ENCODE measurements around the gene STK32B.
A peak's percentile ranks its signal among the peaks of the same experiment; 100 is the strongest.

The STK32B gene

DNA sequence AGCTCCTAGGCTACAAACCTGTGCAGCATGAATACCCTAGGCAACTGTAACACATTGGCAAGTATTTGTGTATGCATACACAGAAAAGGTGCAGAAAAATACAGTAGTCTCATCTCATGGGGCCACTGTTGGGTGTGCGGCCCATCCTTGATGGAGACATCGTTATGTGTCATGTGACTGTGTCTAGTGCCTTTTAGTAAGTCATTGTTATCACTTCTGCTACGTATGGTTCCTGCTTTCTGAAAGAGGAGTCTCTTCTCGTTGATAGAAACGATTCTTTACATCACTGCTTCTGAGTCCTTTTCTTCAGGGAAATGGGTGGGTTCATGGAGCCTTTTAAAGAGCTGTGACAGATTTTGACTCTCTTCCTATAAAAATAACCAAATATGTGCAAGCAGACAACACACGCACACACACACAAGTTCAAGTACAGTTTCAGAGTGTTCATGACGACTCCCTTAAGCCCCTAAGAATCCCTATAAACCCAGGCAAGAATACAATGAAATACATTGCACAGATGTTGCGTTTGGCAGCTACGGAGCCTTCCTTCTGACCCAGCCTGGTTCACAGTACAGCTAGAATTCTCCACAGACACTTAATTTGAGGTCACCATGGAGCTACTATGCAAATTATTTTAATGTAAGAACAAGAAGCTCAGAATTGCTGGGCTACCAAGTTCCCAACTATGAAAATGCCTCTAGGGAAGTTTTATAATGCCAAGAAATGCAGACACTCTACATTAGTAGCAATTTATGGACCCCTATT is 10.2 kb upstream of the STK32B start:
- Histone ChIP-seq H3K27ac (ENCODE audit: low read depth, low read length) (no peak overlapping the region), H3K4me1 (ENCODE audit: control insufficient read depth in 1 of 2, insufficient read depth in 2 of 2, low read length in 2 of 2) (peaks cover 4 to 7% of the 10 kb centered on the region in 2 donors), H3K9me3 (ENCODE audit: control insufficient read depth in 1 of 2, low read length in 2 of 2) (no peaks in the 10 kb centered on the region), H3K36me3 (ENCODE audit: control insufficient read depth in 1 of 2, insufficient read depth in 2 of 2, low read length in 2 of 2) (no peaks in the 10 kb centered on the region), H3K9ac (ENCODE audit: low read depth in 1 of 2, low read length in 2 of 2) (no peak overlapping the region), H3K27me3 (ENCODE audit: control insufficient read depth in 1 of 2, insufficient read depth in 2 of 2, low read length in 2 of 2) (no peaks in the 10 kb centered on the region), H3K4me3 (ENCODE audit: low read depth in 1 of 2, low read length in 2 of 2) (no peak overlapping the region)

DNA sequence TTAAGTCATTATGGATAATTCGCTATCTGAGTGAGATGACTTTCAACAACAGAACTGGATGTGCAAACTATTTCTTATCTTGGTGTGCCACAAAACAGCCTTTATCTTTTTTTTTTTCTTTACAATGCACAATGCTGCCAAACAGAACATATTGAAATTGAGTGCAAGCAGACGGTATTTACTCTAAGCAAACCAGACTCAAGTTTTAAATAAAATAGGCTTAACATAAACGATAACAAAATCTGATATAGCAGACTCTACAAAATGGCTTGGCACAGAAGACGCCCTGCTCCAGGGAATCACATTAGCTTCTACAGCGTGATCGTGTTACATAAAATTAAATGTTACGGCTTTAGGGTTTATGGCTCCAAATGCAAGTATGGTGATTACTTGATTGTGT is 9.6 kb upstream of the STK32B start:
- Histone ChIP-seq H3K4me3 (ENCODE audit: low read depth in 1 of 2, low read length in 2 of 2) (no peak overlapping the region), H3K27ac (ENCODE audit: low read depth, low read length) (no peak overlapping the region), H3K27me3 (ENCODE audit: control insufficient read depth in 1 of 2, insufficient read depth in 2 of 2, low read length in 2 of 2) (no peaks in the 10 kb centered on the region), H3K9me3 (ENCODE audit: control insufficient read depth in 1 of 2, low read length in 2 of 2) (no peaks in the 10 kb centered on the region), H3K4me1 (ENCODE audit: control insufficient read depth in 1 of 2, insufficient read depth in 2 of 2, low read length in 2 of 2) (peaks cover 4 to 7% of the 10 kb centered on the region in 2 donors), H3K36me3 (ENCODE audit: control insufficient read depth in 1 of 2, insufficient read depth in 2 of 2, low read length in 2 of 2) (no peaks in the 10 kb centered on the region), H3K9ac (ENCODE audit: low read depth in 1 of 2, low read length in 2 of 2) (no peak overlapping the region)

DNA sequence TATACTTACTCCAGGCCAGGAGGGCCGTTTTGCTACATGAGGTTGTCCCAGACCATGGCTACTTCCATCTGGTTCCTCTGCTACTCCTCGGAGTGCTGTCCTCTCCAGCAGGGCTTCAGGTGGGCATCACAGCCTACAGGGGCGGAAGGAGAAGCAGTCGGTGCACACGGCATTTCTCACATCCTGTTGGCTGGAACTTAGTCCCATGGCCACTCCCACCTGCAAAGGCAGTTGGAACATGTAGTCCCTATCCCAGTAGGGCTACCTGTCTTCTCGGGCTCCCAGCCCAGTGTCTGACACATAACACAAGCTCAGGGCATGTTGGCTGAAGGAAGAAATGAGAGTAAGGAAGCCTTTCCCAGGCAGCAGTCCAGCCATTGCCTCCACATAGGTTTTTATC is 7.7 kb upstream of the STK32B start:
- Histone ChIP-seq H3K4me1 (ENCODE audit: control insufficient read depth in 1 of 2, insufficient read depth in 2 of 2, low read length in 2 of 2) (no peaks in the 10 kb centered on the region), H3K27ac (ENCODE audit: low read depth, low read length) (no peak overlapping the region), H3K4me3 (ENCODE audit: low read depth in 1 of 2, low read length in 2 of 2) (no peak overlapping the region), H3K36me3 (ENCODE audit: control insufficient read depth in 1 of 2, insufficient read depth in 2 of 2, low read length in 2 of 2) (no peaks in the 10 kb centered on the region), H3K9ac (ENCODE audit: low read depth in 1 of 2, low read length in 2 of 2) (no peak overlapping the region), H3K27me3 (ENCODE audit: control insufficient read depth in 1 of 2, insufficient read depth in 2 of 2, low read length in 2 of 2) (no peaks in the 10 kb centered on the region), H3K9me3 (ENCODE audit: control insufficient read depth in 1 of 2, low read length in 2 of 2) (no peaks in the 10 kb centered on the region)

DNA sequence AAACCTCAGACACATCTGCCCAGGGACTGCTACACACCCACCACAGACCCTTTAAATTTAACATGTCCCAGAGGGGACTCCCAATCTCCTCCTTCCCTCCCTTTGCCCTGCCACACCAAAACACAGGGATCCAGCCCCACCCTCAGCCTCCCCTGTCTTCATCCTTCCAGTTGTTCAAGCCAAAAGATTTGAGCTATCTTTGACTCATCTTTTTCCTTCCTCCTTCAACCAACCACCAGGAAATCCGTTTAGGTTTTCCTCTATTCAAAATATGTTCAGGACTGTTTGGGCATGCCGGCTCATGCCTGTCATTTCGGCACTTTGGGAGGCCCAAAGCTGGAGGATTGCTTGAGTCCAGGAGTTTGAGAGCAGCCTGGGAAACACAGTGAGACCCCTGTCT is 6.9 kb upstream of the STK32B start:
- Histone ChIP-seq H3K4me1 (ENCODE audit: control insufficient read depth in 1 of 2, insufficient read depth in 2 of 2, low read length in 2 of 2) (no peaks in the 10 kb centered on the region), H3K4me3 (ENCODE audit: low read depth in 1 of 2, low read length in 2 of 2) (no peak overlapping the region), H3K36me3 (ENCODE audit: control insufficient read depth in 1 of 2, insufficient read depth in 2 of 2, low read length in 2 of 2) (no peaks in the 10 kb centered on the region), H3K27me3 (ENCODE audit: control insufficient read depth in 1 of 2, insufficient read depth in 2 of 2, low read length in 2 of 2) (no peaks in the 10 kb centered on the region), H3K9me3 (ENCODE audit: control insufficient read depth in 1 of 2, low read length in 2 of 2) (no peaks in the 10 kb centered on the region), H3K9ac (ENCODE audit: low read depth in 1 of 2, low read length in 2 of 2) (no peak overlapping the region), H3K27ac (ENCODE audit: low read depth, low read length) (no peak overlapping the region)

DNA sequence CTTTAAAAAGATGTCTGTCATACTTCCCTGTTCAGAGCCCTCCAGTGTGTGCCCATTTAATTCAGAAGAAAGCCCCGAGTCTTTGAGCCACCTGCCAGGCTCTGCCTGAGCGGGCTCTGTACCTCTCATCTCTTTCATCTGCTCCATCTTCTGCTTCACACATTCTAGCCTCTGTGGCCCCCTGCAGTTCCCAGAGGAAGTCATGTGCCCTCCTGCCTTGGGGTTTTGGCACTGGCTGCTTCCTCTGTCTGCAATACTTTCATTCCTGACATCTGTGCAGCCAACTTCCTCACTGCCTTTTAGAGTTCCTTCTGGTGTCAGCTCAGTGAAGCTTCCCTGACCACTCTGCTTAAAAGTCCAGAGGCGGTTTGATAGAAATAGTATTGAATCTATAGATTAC is 6.2 kb upstream of the STK32B start:
- Histone ChIP-seq H3K9me3 (ENCODE audit: control insufficient read depth in 1 of 2, low read length in 2 of 2) (no peaks in the 10 kb centered on the region), H3K36me3 (ENCODE audit: control insufficient read depth in 1 of 2, insufficient read depth in 2 of 2, low read length in 2 of 2) (no peaks in the 10 kb centered on the region), H3K4me1 (ENCODE audit: control insufficient read depth in 1 of 2, insufficient read depth in 2 of 2, low read length in 2 of 2) (no peaks in the 10 kb centered on the region), H3K27ac (ENCODE audit: low read depth, low read length) (no peak overlapping the region), H3K9ac (ENCODE audit: low read depth in 1 of 2, low read length in 2 of 2) (no peak overlapping the region), H3K27me3 (ENCODE audit: control insufficient read depth in 1 of 2, insufficient read depth in 2 of 2, low read length in 2 of 2) (peaks cover 0 to 4% of the 10 kb centered on the region in 2 donors), H3K4me3 (ENCODE audit: low read depth in 1 of 2, low read length in 2 of 2) (no peak overlapping the region)

DNA sequence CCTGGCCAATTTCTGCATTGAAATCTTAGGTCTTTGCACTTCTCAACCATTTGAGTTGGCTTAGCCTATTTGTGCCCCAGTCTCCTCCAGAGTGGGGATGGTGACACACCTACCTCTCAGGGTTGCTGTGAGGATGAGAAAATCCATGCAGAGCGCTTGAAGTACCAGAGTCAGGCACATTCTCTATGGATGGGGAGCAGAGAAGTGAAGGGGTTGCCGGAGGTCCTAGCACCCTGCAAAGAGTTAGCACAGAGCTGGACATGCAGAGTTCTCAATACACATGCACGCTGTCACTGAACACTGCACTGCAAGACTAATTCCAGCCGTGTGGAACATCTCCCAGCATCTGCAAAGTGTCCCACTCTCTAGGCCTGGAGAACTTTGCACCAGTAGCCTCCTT is 2.6 kb upstream of the STK32B start:
- H3K9me3 ChIP-seq (ENCODE audit: control insufficient read depth in 1 of 2, low read length in 2 of 2): no peaks in the 10 kb centered on the region
- no peak overlapping the region for H3K27ac ChIP-seq (ENCODE audit: low read depth, low read length)
- peaks cover 17 to 30% of the 10 kb centered on the region in 2 donors for H3K27me3 ChIP-seq (ENCODE audit: control insufficient read depth in 1 of 2, insufficient read depth in 2 of 2, low read length in 2 of 2)
- H3K4me1 ChIP-seq (ENCODE audit: control insufficient read depth in 1 of 2, insufficient read depth in 2 of 2, low read length in 2 of 2): peaks cover 0 to 13% of the 10 kb centered on the region in 2 donors
- H3K9ac ChIP-seq (ENCODE audit: low read depth in 1 of 2, low read length in 2 of 2): no peak overlapping the region
- no peaks in the 10 kb centered on the region for H3K36me3 ChIP-seq (ENCODE audit: control insufficient read depth in 1 of 2, insufficient read depth in 2 of 2, low read length in 2 of 2)
- H3K4me3 ChIP-seq (ENCODE audit: low read depth in 1 of 2, low read length in 2 of 2): no peak overlapping the region

DNA sequence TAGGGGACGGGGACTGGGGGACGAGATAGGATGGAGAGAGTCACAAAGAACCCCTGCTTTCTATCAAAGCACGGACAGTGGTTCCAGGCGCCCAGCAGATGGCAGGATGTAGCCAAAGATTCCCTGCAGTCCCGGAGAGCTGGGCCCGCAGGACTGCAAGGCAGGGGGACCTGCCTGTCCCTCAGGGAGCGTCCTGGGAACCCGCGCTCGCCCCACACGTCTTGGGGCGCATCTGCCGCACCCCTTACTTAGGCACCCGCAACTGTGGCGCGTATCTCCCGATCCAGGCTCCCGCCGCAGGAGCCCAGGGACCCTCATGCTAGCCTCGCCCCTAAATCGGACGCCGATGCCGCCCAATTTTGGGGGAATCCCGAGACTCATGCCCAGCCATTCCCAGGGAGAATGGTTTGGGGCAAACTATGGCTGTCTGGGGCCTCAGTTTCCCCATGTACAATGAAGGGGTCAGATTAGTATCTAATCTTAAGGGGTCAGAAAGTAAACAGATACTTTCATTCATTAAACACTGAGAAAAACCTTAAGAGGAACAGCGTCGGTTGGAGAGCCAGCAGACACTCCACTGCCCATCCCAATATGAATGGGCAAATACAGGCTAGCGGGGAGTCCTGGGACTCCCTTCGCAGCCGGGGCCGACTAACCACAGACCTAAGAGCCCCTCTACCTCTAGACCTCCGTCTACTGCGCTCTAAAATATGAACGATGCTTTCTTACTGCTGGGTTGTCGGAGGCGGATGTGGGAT is 581 bp upstream of the STK32B start:
- H3K9me3 ChIP-seq (ENCODE audit: control insufficient read depth in 1 of 2, low read length in 2 of 2): no peaks in the 10 kb centered on the region
- peaks cover 17 to 30% of the 10 kb centered on the region in 2 donors for H3K27me3 ChIP-seq (ENCODE audit: control insufficient read depth in 1 of 2, insufficient read depth in 2 of 2, low read length in 2 of 2)
- peak overlapping the region; percentile 12 to 25 for H3K9ac ChIP-seq (ENCODE audit: low read depth in 1 of 2, low read length in 2 of 2)
- H3K4me3 ChIP-seq (ENCODE audit: low read depth in 1 of 2, low read length in 2 of 2): peak overlapping the region; percentile 60 to 61
- no peak overlapping the region for H3K27ac ChIP-seq (ENCODE audit: low read depth, low read length)
- no peaks in the 10 kb centered on the region for H3K36me3 ChIP-seq (ENCODE audit: control insufficient read depth in 1 of 2, insufficient read depth in 2 of 2, low read length in 2 of 2)
- peaks cover 0 to 13% of the 10 kb centered on the region in 2 donors for H3K4me1 ChIP-seq (ENCODE audit: control insufficient read depth in 1 of 2, insufficient read depth in 2 of 2, low read length in 2 of 2)

DNA sequence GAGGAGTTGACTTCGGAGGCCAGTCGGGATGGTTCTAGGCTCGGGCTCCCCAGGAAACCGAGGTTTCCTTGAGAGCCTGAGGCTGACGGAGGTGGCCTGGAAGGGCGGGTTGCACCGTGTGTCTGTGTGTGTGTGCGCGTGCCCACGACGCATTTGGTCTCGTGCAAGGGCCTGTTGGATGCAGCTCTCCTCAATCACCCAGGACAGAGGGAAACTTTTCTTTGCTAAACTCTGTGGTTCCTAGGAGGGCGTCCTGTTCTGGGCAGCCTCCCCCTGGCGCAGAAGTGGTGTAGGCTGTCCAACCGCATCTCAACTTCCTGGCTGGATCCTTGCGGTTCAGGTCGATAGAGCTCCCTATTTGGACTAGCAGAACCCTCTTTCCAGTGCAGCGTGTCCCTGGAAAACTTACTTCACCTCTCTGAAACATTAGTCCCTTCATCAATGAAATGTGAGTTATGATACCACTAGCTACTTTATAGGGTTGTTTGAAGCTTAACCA is 973 bp downstream of the STK32B start:
- H3K36me3 ChIP-seq (ENCODE audit: control insufficient read depth in 1 of 2, insufficient read depth in 2 of 2, low read length in 2 of 2): no peaks in the 10 kb centered on the region
- H3K9ac ChIP-seq (ENCODE audit: low read depth in 1 of 2, low read length in 2 of 2): no peak overlapping the region
- H3K27ac ChIP-seq (ENCODE audit: low read depth, low read length): no peak overlapping the region
- peaks cover 17 to 30% of the 10 kb centered on the region in 2 donors for H3K27me3 ChIP-seq (ENCODE audit: control insufficient read depth in 1 of 2, insufficient read depth in 2 of 2, low read length in 2 of 2)
- peak overlapping the region; percentile 60 to 61 for H3K4me3 ChIP-seq (ENCODE audit: low read depth in 1 of 2, low read length in 2 of 2)
- peaks cover 0 to 13% of the 10 kb centered on the region in 2 donors for H3K4me1 ChIP-seq (ENCODE audit: control insufficient read depth in 1 of 2, insufficient read depth in 2 of 2, low read length in 2 of 2)
- H3K9me3 ChIP-seq (ENCODE audit: control insufficient read depth in 1 of 2, low read length in 2 of 2): no peaks in the 10 kb centered on the region

DNA sequence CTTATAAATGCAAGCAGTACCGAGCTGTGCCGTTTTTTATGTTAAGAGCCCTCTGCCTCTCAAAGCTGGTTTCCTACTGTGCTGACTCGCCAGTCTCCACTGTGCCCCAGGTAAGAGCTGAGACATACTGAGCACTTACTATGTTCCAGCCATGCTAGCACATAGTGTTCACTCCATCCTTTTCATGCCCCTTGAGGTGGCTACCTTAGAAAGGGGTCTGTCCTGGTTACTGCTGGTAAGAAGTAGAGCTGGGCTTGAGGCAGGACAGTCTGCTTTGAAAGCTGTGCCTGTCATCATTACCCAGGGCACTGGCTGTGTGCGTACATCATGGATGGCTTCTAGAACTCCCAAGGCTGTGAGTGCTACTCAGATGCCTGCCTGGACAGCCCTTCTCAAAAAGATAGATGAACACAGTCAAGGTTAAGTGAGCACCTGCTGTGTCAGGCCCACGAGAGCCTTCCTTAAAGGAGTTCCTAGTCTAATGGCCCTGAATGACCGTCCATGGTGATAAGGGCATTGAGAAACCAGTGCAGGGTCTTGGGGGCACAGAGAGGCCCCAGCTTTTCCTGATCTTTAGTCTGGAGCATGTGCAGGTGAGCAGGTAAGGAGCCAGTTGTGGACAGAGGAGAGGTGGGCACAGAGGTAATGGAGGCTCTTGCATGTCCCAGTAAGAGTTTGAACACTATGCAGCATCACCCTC is 1.6 kb downstream of the STK32B start:
- Histone ChIP-seq H3K27ac (ENCODE audit: low read depth, low read length) (no peak overlapping the region), H3K9me3 (ENCODE audit: control insufficient read depth in 1 of 2, low read length in 2 of 2) (no peaks in the 10 kb centered on the region), H3K4me1 (ENCODE audit: control insufficient read depth in 1 of 2, insufficient read depth in 2 of 2, low read length in 2 of 2) (peaks cover 0 to 13% of the 10 kb centered on the region in 2 donors), H3K36me3 (ENCODE audit: control insufficient read depth in 1 of 2, insufficient read depth in 2 of 2, low read length in 2 of 2) (no peaks in the 10 kb centered on the region), H3K9ac (ENCODE audit: low read depth in 1 of 2, low read length in 2 of 2) (no peak overlapping the region), H3K27me3 (ENCODE audit: control insufficient read depth in 1 of 2, insufficient read depth in 2 of 2, low read length in 2 of 2) (peaks cover 17 to 30% of the 10 kb centered on the region in 2 donors), H3K4me3 (ENCODE audit: low read depth in 1 of 2, low read length in 2 of 2) (no peak overlapping the region)

DNA sequence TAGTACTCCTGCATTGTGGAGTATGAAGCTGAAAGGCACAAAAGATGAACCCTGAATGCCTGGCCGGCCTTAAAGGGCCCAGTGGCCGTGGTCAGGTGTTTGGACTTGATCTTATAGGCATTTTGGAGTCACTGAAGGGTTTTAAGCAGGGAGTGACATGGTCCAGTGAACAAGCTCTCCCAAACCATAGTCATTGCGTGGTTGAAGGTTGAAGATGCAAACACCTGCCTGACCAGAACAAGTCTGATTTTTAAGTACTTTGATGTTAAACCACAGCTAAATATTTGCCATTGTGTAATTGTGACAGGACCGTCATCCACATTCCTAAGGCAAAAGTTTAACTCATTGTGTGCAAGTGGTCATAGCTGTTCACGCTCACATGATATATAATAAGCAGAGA is 3.3 kb downstream of the STK32B start:
- H3K4me3 ChIP-seq (ENCODE audit: low read depth in 1 of 2, low read length in 2 of 2): no peak overlapping the region
- H3K9ac ChIP-seq (ENCODE audit: low read depth in 1 of 2, low read length in 2 of 2): no peak overlapping the region
- no peak overlapping the region for H3K27ac ChIP-seq (ENCODE audit: low read depth, low read length)
- peaks cover 0 to 13% of the 10 kb centered on the region in 2 donors for H3K4me1 ChIP-seq (ENCODE audit: control insufficient read depth in 1 of 2, insufficient read depth in 2 of 2, low read length in 2 of 2)
- no peaks in the 10 kb centered on the region for H3K36me3 ChIP-seq (ENCODE audit: control insufficient read depth in 1 of 2, insufficient read depth in 2 of 2, low read length in 2 of 2)
- H3K9me3 ChIP-seq (ENCODE audit: control insufficient read depth in 1 of 2, low read length in 2 of 2): no peaks in the 10 kb centered on the region
- H3K27me3 ChIP-seq (ENCODE audit: control insufficient read depth in 1 of 2, insufficient read depth in 2 of 2, low read length in 2 of 2): peaks cover 17 to 30% of the 10 kb centered on the region in 2 donors

Data from duodenal mucosa (tissue), 2 donors.